A673 (cell line): Measurements from ENCODE around the gene ABCB4. TPM values are rescaled to one million over a fixed set of nuclear protein-coding genes. Genes with fewer than 3 reads are reported as not detected.
"Not testable (repeated sequence)": the region's sequence is repeated elsewhere in the genome, so short reads cannot be mapped to it uniquely, and the experiment has no call there.

Experiments used
- BruUV-seq: library from RNA; stranded (reverse); fragments of 400-500 nt; replicated peaks from 2 replicates; lab custom pipeline; 2021; lab: Mats Ljungman, UMichigan
- CTCF ChIA-PET: fragments of 300-600 bp; sonication (Branson Sonifier 250); formaldehyde crosslinking; loops from one replicate; lab custom pipeline; 2022; ENCODE audit warnings: antibody characterized with exemption; lab: Charles Lee
- POLR2A ChIA-PET: fragments of 300-600 bp; sonication (Branson Sonifier 250); formaldehyde crosslinking; loops from one replicate; lab custom pipeline; 2022; ENCODE audit warnings: antibody characterized with exemption; ENCODE audit not compliant: low non-redundant PET; lab: Charles Lee
- DNase-seq: peaks from one replicate; pipeline ENCODE4 v3.0.0-alpha.2; 2015; ENCODE audit warnings: low spot score
- H3K27ac ChIP-seq: fragments of 200-600 bp; sonication (generic); 2 replicates; pipeline ENCODE4 v1.5.1; 2016; ENCODE audit warnings: mixed run types, low read depth, mild to moderate bottlenecking, mixed read lengths, antibody characterized with exemption, low read length; ENCODE audit not compliant: poor library complexity, severe bottlenecking
- H3K27me3 ChIP-seq: fragments of 200-600 bp; sonication (generic); replicated peaks from 2 replicates; pipeline ENCODE4 v1.6.1; 2017; ENCODE audit warnings: mixed run types, low read depth, mild to moderate bottlenecking, mixed read lengths, antibody characterized with exemption, low read length; ENCODE audit not compliant: insufficient read depth, poor library complexity
- H3K36me3 ChIP-seq: fragments of 200-600 bp; sonication (generic); 2 replicates; pipeline ENCODE4 v1.6.1; 2016; ENCODE audit warnings: mixed run types, mild to moderate bottlenecking, mixed read lengths, antibody characterized with exemption, low read length; ENCODE audit not compliant: insufficient read depth, poor library complexity, severe bottlenecking
- H3K4me1 ChIP-seq: fragments of 200-600 bp; sonication (generic); 2 replicates; pipeline ENCODE4 v1.6.1; 2017; ENCODE audit warnings: mixed run types, mild to moderate bottlenecking, mixed read lengths, antibody characterized with exemption, low read length; ENCODE audit not compliant: insufficient read depth, poor library complexity, severe bottlenecking
- H3K4me3 ChIP-seq: fragments of 200-600 bp; sonication (generic); 2 replicates; pipeline ENCODE4 v1.5.1; 2016; ENCODE audit warnings: low read depth, mixed run types, mild to moderate bottlenecking, mixed read lengths, low read length; ENCODE audit not compliant: poor library complexity, severe bottlenecking
- H3K9me3 ChIP-seq: fragments of 200-600 bp; sonication (generic); 2 replicates; pipeline ENCODE4 v1.6.1; 2016; ENCODE audit warnings: mixed run types, low read depth, mild to moderate bottlenecking, mixed read lengths, antibody characterized with exemption, low read length; ENCODE audit not compliant: poor library complexity, severe bottlenecking
- EZH2 ChIP-seq: fragments of 200-600 bp; sonication (generic); IDR thresholded peaks from 2 replicates; pipeline ENCODE4 v1.6.1; 2017; ENCODE audit warnings: borderline replicate concordance, low read depth, mild to moderate bottlenecking, mixed read lengths, antibody characterized with exemption, low read length; ENCODE audit not compliant: poor library complexity, severe bottlenecking
- intact Hi-C: fragments of 100-400 bp; cut with micrococcal nuclease; formaldehyde crosslinking; loops from one replicate; pipeline ENCODE4 v1.10.0; 2022; ENCODE audit not compliant: unreplicated experiment
- total RNA-seq: library from RNA; stranded (reverse); gene quantifications from 2 replicates; pipeline ENCODE4 v1.2.3, GENCODE V29; 2021
- TF ChIP-seq, protein P1 (sequence below): fragments of 300-800, 200-600 bp; sonication (generic); conservative IDR thresholded peaks from 2 replicates; pipeline ENCODE4 v1.5.1; 2017; ENCODE audit warnings: low read depth, mild to moderate bottlenecking, antibody characterized with exemption, low read length, moderate library complexity, mixed read lengths

Gene ABCB4
- total RNA-seq, 1 experiment from 2014 or later: 0.15 TPM

DNA sequence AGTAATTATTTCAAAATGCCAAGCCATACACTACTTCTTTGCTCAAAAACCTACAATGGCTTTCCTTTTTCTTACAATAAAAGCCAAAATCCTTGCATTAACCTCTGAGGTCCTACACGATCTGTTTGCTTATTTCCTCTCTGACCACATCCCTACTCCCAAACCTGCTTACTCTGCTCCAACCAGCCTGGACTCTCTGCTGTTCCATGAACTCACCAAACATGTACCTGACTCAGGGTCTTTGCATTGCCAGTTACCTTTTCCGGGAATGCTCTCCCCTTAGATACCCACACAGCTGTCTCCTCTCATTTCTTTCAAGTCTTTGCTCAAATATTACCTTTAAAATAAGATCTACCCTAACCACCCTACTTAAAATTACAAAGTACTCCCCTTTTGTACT lies 2.3 kb downstream of the ABCB4 start:
- intact Hi-C loops: no loop called here
- ChIA-PET CTCF (no interaction called here), POLR2A (no interaction called here)
- Histone ChIP-seq H3K4me3 (no peak overlapping the region), H3K27me3 (peaks cover 57% of the 10 kb centered on the region), H3K4me1 (no peaks in the 10 kb centered on the region), H3K9me3 (no peaks in the 10 kb centered on the region), H3K27ac (no peak overlapping the region), H3K36me3 (no peaks in the 10 kb centered on the region)
- TF ChIP-seq, protein P1, sequence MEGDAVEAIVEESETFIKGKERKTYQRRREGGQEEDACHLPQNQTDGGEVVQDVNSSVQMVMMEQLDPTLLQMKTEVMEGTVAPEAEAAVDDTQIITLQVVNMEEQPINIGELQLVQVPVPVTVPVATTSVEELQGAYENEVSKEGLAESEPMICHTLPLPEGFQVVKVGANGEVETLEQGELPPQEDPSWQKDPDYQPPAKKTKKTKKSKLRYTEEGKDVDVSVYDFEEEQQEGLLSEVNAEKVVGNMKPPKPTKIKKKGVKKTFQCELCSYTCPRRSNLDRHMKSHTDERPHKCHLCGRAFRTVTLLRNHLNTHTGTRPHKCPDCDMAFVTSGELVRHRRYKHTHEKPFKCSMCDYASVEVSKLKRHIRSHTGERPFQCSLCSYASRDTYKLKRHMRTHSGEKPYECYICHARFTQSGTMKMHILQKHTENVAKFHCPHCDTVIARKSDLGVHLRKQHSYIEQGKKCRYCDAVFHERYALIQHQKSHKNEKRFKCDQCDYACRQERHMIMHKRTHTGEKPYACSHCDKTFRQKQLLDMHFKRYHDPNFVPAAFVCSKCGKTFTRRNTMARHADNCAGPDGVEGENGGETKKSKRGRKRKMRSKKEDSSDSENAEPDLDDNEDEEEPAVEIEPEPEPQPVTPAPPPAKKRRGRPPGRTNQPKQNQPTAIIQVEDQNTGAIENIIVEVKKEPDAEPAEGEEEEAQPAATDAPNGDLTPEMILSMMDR: no peak
- no peak for TF ChIP-seq EZH2
- no peak for DNase-seq
- BruUV-seq: no TSS peak

DNA sequence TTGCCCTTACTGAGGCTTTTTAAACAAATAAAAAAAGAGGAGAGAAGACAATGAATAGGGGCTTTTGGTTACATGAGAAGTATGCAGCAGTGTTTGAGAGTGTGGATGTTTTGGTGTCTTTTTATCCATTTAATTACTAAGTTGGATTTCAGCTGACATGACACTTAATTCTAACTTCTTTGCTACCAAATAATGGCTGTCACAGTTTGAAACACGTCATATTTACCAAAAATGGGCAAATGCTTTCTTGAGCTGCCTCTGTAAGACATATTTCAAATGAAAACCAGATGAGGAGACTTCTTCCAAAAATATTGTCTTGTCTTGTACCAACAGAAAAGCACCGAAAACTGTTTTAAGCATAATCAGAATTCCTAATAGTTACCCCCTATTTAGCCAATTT lies 4.0 kb downstream of the ABCB4 start:
- no peak overlapping the region for H3K4me3 ChIP-seq
- ChIA-PET POLR2A (interaction anchor here (0.5 kb wide), 1 partner anchor 643 kb away, joined by 3 read pairs; no protein-coding TSS in a partner anchor), CTCF (no interaction called here)
- no peaks in the 10 kb centered on the region for H3K36me3 ChIP-seq
- DNase-seq: no peak
- H3K4me1 ChIP-seq: no peaks in the 10 kb centered on the region
- peaks cover 40% of the 10 kb centered on the region for H3K27me3 ChIP-seq
- intact Hi-C loops: no loop called here
- H3K27ac ChIP-seq: no peak overlapping the region
- no TSS peak for BruUV-seq
- no peak for TF ChIP-seq EZH2
- TF ChIP-seq, protein P1: no peak
- H3K9me3 ChIP-seq: no peaks in the 10 kb centered on the region

DNA sequence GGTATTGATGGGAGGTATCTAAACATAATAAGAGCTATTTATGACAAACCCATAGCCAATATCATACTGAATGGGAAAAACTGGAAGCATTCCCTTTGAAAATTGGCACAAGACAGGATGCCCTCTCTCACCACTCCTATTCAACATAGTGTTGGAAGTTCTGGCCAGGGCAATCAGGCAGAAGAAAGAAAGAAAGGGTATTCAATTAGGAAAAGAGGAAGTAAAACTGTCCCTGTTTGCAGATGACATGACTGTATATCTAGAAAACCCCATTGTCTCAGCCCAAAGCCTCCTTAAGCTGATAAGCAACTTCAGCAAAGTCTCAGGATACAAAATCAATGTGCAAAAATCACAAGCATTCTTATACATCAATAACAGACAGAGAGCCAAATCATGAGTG lies 6.3 kb downstream of the ABCB4 start:
- H3K9me3 ChIP-seq, POLR2A ChIA-PET: not testable (repeated sequence)

DNA sequence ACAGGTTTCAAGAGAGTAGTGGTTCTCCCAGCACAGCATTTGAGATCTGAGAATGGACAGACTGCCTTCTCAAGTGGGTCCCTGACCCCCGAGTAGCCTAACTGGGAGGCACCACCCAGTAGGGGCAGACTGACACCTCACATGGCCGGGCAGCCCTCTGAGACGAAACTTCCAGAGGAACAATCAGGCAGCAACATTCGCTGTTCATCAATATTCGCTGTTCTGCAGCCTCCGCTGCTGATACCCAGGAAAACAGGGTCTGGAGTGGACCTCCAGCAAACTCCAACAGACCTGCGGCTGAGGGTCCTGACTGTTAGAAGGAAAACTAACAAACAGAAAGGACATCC lies 10.0 kb downstream of the ABCB4 start:
- intact Hi-C loops, CTCF ChIA-PET, H3K4me1 ChIP-seq, H3K36me3 ChIP-seq, DNase-seq, BruUV-seq, H3K4me3 ChIP-seq, POLR2A ChIA-PET, H3K27ac ChIP-seq, H3K27me3 ChIP-seq, H3K9me3 ChIP-seq: not testable (repeated sequence)

More for the DNA sequence above, 6.3 kb downstream of the ABCB4 start:
- intact Hi-C loops, H3K27ac ChIP-seq, H3K4me3 ChIP-seq, CTCF ChIA-PET, H3K36me3 ChIP-seq, H3K4me1 ChIP-seq, BruUV-seq, DNase-seq: not testable (repeated sequence)
- peaks cover 23% of the 10 kb centered on the region for H3K27me3 ChIP-seq

DNA sequence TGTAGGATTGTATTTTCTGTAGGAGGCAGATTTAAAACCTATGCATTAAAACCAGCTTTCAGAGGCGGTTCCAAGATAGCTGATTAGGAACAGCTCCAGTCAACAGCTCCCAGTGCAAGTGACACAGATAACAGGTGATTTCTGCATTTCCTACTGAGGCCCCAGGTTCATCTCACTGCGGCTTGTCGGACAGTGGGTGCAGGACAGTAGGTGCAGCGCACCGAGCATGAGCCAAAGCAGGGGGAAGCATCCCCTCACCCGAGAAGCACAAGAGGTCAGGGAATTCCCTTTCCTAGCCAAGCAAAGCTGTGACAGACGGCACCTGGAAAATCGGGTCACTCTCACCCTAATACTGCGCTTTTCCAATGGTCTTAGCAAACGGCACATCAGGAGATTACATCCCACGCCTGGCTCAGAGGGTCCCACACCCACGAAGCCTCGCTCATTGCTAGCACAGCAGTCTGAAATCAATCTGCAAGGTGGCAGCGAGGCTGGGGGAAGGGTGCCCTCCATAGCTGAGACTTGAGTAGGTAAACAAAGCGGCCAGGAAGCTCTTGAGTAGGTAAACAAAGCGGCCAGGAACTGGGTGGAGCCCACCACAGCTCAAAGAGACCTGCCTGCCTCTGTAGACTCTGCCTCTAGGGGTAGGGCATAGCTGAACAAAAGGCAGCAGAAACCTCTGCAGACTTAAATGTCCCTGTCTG lies 10.5 kb downstream of the ABCB4 start:
- H3K27ac ChIP-seq, H3K4me1 ChIP-seq, H3K36me3 ChIP-seq, CTCF ChIA-PET, BruUV-seq, POLR2A ChIA-PET, H3K4me3 ChIP-seq, H3K27me3 ChIP-seq, intact Hi-C loops, DNase-seq, H3K9me3 ChIP-seq: not testable (repeated sequence)
